ENCODE measurements around the gene ADAMTS12. TPM values are rescaled to one million over a fixed set of nuclear protein-coding genes. Genes with fewer than 3 reads are reported as not detected.

Gene ADAMTS12
- total RNA-seq, 1 experiment from 2014 or later: 0.15 TPM

DNA sequence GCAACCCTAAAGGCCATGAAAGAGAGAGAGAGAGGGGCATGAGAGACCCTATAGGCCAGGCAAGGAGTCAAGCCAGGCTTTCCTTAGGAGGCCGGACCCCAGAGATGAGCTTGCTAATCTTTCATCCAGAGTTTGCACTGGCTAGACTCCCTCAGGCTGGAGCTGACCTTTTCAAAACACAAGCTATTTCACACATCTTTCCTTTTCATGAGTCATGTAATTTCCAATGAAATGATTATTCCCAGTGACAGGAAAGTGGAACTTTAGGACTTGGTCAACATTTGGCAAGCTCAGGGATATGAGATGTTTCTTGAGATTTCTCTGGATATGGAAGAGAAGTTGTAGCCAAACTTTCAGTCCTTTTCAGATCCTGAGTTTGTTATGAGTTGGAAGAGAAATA, 333.3 kb downstream of the ADAMTS12 start:
- H3K27ac ChIP-seq (ENCODE audit: low read length): no peak overlapping the region
- no peaks in the 10 kb centered on the region for H3K9me3 ChIP-seq (ENCODE audit: control insufficient read depth, insufficient read depth, low read depth, low read length)
- in situ Hi-C loops (cut with HindIII; ENCODE audit: low pct_unique_long_range_greater_than_20kb, low sequenced_read_pairs) (no loop called here), intact Hi-C loops (cut with micrococcal nuclease; ENCODE audit: unreplicated experiment) (no loop called here)
- H3K4me3 ChIP-seq (ENCODE audit: low read depth in 2 of 2, low read length in 2 of 2): no peak overlapping the region
- ChIA-PET POLR2A (no interaction called here), CTCF (no interaction called here)
- no peaks in the 10 kb centered on the region for H3K27me3 ChIP-seq (ENCODE audit: control insufficient read depth, insufficient read depth, low read length)
- BruUV-seq (replicated peaks): no TSS peak
- no peak for DNase-seq (ENCODE audit: low read depth, low spot score)
- H3K4me1 ChIP-seq (ENCODE audit: control insufficient read depth, insufficient read depth, low read length): no peaks in the 10 kb centered on the region
- TF ChIP-seq TCF7L2 (IDR thresholded peaks at IDR 0.05; ENCODE audit: low read depth, low read length): no peak
- TF ChIP-seq, protein P1, sequence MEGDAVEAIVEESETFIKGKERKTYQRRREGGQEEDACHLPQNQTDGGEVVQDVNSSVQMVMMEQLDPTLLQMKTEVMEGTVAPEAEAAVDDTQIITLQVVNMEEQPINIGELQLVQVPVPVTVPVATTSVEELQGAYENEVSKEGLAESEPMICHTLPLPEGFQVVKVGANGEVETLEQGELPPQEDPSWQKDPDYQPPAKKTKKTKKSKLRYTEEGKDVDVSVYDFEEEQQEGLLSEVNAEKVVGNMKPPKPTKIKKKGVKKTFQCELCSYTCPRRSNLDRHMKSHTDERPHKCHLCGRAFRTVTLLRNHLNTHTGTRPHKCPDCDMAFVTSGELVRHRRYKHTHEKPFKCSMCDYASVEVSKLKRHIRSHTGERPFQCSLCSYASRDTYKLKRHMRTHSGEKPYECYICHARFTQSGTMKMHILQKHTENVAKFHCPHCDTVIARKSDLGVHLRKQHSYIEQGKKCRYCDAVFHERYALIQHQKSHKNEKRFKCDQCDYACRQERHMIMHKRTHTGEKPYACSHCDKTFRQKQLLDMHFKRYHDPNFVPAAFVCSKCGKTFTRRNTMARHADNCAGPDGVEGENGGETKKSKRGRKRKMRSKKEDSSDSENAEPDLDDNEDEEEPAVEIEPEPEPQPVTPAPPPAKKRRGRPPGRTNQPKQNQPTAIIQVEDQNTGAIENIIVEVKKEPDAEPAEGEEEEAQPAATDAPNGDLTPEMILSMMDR (IDR thresholded peaks at IDR 0.05): no peak
- TF ChIP-seq SIN3A (IDR thresholded peaks at IDR 0.05; ENCODE audit: borderline replicate concordance, insufficient read depth, low read depth, low read length): no peak
- TF ChIP-seq POLR2AphosphoS5 (IDR thresholded peaks at IDR 0.05; ENCODE audit: low read depth, low read length): no peak
- TF ChIP-seq, protein P2, sequence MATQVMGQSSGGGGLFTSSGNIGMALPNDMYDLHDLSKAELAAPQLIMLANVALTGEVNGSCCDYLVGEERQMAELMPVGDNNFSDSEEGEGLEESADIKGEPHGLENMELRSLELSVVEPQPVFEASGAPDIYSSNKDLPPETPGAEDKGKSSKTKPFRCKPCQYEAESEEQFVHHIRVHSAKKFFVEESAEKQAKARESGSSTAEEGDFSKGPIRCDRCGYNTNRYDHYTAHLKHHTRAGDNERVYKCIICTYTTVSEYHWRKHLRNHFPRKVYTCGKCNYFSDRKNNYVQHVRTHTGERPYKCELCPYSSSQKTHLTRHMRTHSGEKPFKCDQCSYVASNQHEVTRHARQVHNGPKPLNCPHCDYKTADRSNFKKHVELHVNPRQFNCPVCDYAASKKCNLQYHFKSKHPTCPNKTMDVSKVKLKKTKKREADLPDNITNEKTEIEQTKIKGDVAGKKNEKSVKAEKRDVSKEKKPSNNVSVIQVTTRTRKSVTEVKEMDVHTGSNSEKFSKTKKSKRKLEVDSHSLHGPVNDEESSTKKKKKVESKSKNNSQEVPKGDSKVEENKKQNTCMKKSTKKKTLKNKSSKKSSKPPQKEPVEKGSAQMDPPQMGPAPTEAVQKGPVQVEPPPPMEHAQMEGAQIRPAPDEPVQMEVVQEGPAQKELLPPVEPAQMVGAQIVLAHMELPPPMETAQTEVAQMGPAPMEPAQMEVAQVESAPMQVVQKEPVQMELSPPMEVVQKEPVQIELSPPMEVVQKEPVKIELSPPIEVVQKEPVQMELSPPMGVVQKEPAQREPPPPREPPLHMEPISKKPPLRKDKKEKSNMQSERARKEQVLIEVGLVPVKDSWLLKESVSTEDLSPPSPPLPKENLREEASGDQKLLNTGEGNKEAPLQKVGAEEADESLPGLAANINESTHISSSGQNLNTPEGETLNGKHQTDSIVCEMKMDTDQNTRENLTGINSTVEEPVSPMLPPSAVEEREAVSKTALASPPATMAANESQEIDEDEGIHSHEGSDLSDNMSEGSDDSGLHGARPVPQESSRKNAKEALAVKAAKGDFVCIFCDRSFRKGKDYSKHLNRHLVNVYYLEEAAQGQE (IDR thresholded peaks at IDR 0.05; ENCODE audit: insufficient read depth in 1 of 2, low read depth in 2 of 2, low read length in 1 of 2): no peak
- no peaks in the 10 kb centered on the region for H3K36me3 ChIP-seq (ENCODE audit: control insufficient read depth, insufficient read depth, low read length)
- ATAC-seq: no peak

DNA sequence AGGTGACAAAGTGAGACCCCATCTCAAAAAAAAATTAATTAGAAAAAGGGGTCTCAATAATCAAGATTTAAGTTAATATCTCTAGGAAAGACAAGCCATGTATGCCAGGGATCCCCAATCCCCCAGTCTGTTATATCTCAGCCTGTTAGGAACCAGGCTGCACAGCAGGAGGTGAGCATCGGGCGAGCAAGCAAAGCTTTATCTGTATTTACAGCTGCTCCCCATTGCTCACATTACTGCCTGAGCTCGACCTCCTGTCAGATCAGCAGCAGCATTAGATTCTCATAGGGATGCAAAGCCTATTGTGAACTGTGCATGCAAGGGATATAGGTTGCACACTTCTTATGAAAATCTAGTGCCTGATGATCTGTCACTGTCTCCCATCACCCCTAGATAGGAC, 334.2 kb downstream of the ADAMTS12 start:
- no peaks in the 10 kb centered on the region for H3K27me3 ChIP-seq (ENCODE audit: control insufficient read depth, insufficient read depth, low read length)
- H3K9me3 ChIP-seq (ENCODE audit: control insufficient read depth, insufficient read depth, low read depth, low read length): no peaks in the 10 kb centered on the region
- no TSS peak for BruUV-seq (replicated peaks)
- no peak overlapping the region for H3K27ac ChIP-seq (ENCODE audit: low read length)
- no peaks in the 10 kb centered on the region for H3K4me1 ChIP-seq (ENCODE audit: control insufficient read depth, insufficient read depth, low read length)
- no peaks in the 10 kb centered on the region for H3K36me3 ChIP-seq (ENCODE audit: control insufficient read depth, insufficient read depth, low read length)
- CTCF ChIA-PET: no interaction called here
- ATAC-seq (no peak), DNase-seq (ENCODE audit: low read depth, low spot score) (no peak)
- in situ Hi-C loops (cut with HindIII; ENCODE audit: low pct_unique_long_range_greater_than_20kb, low sequenced_read_pairs) (no loop called here), intact Hi-C loops (cut with micrococcal nuclease; ENCODE audit: unreplicated experiment) (no loop called here)
- POLR2A ChIA-PET: no interaction called here
- TF ChIP-seq, protein P1 (IDR thresholded peaks at IDR 0.05): no peak
- TF ChIP-seq POLR2AphosphoS5 (IDR thresholded peaks at IDR 0.05; ENCODE audit: low read depth, low read length) (no peak), SIN3A (IDR thresholded peaks at IDR 0.05; ENCODE audit: borderline replicate concordance, insufficient read depth, low read depth, low read length) (no peak), TCF7L2 (IDR thresholded peaks at IDR 0.05; ENCODE audit: low read depth, low read length) (no peak)
- TF ChIP-seq, protein P2 (IDR thresholded peaks at IDR 0.05; ENCODE audit: insufficient read depth in 1 of 2, low read depth in 2 of 2, low read length in 1 of 2): no peak
- no peak overlapping the region for H3K4me3 ChIP-seq (ENCODE audit: low read depth in 2 of 2, low read length in 2 of 2)
